OCI-M1 (cell line): ENCODE data around the gene FRMD5.
"Not testable (repeated sequence)": the region's sequence is repeated elsewhere in the genome, so short reads cannot be mapped to it uniquely, and the experiment has no call there.

Source experiments
- DNase-seq: peaks from one replicate; lab custom pipeline; 2025; lab: John Stamatoyannopoulos, UW

Gene FRMD5

DNA sequence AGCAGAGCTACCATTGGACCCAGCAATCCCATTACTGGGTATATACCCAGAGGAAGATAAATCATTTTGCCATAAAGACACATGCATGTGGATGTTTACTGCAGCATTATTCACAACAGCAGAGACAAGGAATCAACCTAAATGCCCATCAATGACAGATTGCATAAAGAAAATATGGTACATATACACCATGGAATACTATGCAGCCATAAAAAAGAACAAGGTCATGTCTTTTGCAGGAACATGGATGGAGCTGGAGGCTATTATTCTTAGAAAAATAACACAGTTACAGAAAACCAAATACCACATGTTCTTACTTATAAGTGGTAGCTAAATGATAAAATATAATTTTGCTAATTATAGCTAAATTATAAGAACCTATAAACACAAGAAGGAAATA lies 162.3 kb downstream of the FRMD5 start:
- DNase-seq: not testable (repeated sequence)

DNA sequence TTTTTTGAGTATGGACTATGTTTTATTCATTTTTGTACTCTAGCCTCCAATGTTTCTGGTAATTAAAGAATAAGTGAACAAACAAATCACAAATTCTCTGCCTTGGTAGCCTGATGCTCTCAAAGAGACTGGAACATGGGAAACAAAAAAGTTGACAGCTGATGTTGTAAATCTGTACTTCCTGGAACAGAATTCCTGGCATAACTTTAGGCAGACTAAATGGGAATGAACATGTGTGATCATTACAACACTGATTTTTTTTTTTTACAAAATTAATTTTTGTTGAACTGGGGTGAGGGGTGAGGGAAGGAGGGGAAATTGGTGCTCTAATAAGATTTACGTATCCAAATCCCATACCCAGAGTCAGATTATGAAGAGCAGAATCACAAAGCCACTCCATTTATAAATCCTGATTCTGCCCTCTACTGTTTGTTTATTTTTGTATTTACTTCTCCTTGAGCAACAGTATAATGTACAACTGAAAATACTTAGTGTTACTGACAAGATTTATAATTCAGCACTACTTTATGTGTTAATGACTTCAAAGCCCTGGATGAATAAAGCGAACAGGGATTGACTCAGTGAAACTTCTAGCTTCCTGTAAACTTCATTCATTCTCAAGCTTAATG lies 165.0 kb downstream of the FRMD5 start:
- no peak for DNase-seq

DNA sequence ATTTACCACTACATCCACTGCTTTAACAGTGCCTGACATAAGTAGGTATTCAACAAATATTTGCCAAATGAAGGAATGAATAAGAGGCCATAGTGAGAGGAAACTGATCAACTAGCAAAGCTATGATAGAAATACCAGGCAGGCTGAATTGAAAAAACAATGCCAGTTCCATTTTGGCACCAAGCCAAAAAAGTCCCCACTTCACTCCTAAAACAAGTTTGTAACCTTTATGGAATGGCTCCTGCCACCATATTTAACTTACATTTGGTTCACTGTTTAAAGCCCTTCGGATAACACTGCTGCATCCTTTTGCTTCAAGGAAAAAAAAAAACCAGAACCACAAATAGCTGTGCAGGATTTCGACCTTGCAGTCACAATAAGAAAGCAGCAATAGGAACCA lies 166.1 kb downstream of the FRMD5 start:
- no peak for DNase-seq

DNA sequence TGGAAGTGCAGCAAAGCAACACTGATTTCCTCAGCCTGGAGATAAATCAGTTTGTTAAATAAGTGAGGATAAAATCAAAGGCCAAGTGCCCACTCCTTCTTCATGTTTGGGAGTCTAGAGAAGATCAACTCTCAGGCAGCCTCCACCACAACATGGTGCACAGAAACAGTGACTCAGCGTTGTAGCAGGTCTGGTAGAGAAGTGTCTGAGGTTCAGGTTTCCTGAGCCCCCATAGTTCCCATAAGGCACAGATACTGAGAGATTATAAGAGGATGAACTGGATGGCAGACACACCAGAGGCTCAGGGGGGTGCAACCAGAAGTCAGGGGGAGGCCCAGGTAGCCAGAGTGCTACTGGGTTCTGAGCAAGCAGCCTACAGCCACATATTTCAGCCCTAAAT lies 166.7 kb downstream of the FRMD5 start:
- no peak for DNase-seq

DNA sequence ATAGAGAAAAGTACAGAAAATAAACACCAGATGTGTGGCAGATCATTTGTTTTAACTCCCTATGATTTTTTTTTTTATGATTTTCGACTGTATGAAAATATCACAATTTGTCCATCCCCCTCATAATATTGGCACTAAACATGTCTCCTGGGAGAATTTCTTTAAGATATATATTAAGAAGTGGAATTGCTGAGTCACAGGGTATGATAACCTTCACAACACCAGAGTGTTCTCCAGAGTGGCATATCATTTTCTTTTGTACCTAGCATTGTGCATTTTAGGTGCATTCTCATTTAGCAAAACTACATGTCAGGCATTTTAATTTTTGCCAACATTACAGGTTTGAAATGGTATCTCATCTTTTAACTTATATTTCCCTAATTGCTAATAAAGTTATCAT lies 170.9 kb downstream of the FRMD5 start:
- DNase-seq: no peak

DNA sequence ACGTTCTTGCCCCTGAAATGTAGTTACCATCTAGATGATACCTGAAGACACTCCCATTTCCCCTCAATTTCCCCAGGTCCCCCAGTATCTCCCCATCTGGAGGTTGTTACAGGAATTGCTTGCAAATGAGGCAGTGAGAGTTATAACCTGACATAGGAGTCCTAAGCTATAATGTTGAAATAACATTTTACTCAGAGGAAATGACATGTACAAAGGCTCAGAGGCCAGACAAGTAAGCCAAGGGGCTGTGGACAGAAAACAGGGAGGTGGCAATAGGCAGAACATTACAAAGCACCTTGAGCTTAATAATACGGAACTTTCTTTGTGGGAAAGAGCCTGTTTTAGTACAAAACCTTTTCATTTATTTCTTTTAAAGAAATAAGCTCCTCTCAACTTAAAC lies 171.9 kb downstream of the FRMD5 start:
- no peak for DNase-seq

DNA sequence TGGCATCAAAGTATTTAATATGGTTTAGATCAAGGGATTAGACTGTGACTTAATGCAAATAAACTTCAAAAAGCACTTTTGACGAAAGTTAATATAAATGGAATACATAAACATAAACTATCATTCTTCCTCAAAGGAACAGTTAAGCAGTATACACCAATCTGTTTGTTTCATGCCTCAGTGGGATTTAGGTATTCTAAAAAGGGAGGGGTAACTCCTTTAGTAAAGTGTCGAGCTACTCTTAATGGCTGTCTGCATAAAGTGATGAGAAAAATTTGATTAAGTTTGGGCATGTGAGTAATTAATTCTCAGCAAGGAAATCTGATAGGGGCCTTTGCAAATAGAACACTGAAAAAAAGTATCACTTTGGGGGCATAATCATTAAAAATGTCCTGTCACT lies 176.9 kb downstream of the FRMD5 start:
- DNase-seq: no peak

DNA sequence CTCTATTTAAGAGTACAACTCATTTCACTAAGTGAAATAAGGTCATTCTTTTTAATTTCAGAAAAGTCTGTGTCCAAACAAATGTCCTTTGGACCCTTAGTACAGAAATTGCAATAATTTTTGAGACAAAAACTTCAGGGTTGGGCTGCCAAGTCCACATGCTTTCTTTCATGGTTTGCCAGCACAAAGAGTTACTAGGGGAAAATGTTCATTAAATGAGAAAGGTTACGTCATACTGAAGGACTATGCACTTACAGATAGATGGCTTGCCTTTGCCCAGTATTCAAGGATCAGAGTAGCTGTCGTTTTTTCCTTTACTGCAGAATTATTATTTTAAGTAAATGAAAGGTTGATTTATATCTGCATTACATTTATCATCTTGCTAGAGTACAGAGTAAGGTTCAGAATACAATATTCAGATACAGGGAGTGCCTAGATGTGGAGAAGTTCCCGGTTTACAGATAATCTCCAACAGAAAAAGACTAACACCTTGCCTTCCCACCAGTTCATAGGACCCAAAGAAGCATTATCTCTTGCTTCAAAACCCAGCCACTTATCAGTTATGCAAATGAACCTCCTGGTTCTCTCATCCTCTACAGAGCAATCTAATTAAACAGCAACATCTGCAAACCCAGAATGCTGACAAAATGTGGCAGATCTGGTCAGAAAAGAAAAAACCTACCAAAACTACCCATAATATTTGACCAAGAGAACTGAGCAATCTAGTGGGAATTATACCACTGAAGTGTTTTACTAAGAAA lies 179.3 kb downstream of the FRMD5 start:
- peak; percentile 10 for DNase-seq

DNA sequence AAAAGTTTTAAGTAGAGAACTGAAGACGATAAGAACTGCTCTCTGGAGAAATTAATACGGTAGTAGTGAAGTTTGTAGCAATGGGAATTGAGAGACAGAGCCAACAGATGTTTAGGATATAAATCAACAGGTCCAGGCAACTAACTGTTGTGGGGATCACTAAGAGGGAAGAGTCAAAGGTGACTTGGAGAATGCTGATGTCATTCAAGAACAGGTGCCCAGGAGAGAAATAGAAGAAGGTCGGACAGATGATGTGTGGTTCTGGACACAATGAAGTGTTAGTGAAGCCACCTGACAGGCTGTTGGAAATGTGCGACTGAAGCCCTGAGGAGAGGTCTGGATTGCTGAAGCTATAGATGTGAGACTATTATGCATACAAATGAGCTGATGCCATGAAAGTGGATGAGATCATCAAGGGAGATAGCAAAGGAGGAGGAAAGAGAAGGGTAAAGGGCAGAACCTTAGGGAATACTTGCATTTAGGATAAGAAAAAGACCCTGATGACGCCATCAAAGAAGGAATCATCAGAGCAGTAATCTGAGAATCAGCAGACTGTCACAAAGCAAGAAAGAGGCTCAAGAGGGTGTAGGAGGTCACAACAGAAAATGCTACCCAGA lies 183.7 kb downstream of the FRMD5 start:
- no peak for DNase-seq

DNA sequence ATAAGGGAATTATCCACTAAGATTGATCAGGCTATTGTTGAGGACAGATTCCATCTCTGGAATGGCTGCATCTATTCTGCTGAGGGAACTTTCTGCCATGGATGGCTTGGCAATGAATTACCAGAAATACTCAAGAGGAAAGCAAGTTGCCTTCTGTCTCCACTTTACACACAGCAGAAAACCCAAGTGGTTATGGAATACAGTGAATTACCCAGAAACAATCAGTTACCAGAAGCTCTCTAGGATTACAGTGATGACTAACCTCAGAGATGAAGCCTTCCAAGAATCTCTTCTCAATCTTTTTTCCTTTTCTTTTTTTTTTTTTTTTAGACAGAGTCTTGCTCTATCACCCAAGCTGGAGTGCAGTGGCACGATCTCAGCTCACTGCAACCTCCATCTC lies 185.0 kb downstream of the FRMD5 start:
- no peak for DNase-seq

DNA sequence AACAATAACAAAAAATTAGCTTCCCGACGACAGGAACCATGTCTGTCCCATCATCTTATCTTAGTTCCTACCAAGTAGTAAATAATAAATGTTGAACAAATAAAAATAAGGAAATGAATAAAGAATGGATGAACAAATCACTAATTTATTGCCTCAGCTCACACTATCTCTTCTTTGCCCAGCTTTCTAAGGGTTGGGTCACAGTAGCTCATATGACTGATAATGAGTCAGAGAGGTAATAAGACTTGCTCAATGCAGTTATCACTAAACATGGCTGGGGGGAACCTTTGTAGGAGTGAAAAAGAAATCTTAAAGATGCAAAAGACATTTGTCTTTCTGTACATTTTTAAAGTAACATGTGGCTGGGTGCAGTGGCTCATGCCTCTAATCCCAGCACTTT lies 186.0 kb downstream of the FRMD5 start:
- peak; percentile 4 for DNase-seq

DNA sequence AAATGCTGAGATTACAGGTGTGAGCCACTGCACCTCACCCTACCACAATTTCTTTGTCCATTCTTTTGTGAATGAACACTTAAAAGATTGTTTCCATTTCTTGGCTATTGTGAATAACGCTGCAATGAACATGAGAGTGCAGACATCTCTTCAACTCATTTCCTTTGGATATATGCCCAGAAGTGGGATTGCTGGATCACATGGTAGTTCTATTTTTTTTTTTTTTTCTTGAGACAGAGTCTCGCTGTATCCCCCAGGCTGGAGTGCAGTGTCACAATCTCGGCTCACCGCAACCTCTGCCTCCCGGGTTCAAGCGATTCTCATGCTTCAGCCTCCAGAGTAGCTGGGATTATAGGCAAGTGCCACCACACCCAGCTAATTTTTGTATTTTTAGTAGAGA lies 194.8 kb downstream of the FRMD5 start:
- DNase-seq: not testable (repeated sequence)

DNA sequence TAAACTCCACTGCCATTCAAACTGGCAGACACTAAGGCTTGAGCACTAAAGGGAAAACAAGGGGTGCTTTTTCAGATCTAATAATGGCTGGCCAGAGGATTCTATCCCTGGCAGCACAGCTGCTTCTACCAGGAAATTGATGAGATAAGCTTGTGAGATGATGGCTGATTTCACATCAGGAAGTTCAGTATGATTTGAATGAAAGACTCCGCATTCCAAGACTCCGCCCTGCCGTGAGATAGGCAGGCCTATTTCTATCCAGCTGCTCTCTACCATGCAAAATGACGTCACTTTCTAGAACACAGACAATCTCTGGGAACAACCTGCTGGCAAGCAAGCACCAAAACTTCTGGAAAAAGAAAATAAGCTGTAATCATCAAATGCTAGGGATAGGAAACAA lies 196.5 kb downstream of the FRMD5 start:
- DNase-seq: no peak

DNA sequence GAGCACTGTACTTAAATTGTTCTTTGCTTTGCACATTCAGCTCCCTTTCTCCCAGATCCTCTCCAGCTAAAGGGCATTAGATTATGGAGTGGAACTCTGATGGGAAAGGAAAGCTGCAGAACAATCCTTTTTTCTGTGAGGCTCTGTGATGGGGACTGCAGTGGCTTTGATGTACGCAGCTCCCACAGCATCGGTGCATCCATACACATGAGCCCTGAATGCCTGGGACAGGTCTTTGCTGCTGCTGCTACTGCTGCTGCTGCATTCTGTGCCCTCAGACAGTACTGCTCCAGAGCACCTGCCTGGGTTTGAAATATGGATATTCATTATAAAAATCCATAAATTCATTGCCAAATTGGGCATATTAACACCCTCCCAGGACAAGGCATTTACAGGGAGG lies 203.9 kb downstream of the FRMD5 start:
- DNase-seq: no peak

DNA sequence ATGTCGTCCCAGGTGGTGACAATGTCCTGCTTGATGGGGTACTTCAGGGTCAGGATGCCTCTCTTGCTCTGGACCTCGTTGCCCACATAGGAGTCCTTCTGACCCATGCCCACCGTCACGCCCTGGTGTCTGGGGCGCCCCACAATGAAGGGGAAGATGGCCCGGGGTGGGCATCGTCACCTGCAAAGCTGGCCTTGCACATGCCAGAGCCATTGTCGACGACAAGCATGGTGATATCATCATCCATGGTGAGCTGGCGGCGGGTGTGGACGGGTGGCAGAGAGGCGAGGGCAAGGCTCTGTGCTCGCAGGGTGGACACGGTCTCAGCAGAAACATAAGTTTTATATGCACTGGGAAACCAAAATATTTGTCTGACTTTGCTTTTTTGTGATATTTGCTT lies 205.1 kb downstream of the FRMD5 start:
- DNase-seq: no peak

DNA sequence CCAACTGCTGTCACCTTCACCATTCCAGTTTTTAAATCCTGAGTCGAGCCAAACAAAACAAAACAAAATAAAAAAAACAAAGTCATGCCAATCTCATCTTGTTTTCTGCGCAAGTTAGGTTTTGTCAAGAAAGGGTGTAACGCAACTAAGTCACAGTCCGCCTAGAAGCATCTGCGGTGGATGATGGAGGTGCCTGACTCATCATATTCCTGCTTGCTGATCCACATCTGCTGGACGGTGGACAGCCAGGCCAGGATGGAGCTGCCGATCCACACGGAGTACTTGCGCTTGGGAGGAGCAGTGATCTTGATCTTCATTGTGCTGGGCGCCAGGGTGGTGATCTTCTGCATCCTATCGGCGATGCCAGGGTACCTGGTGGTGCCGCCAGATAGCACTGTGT lies 206.2 kb downstream of the FRMD5 start:
- DNase-seq: no peak

DNA sequence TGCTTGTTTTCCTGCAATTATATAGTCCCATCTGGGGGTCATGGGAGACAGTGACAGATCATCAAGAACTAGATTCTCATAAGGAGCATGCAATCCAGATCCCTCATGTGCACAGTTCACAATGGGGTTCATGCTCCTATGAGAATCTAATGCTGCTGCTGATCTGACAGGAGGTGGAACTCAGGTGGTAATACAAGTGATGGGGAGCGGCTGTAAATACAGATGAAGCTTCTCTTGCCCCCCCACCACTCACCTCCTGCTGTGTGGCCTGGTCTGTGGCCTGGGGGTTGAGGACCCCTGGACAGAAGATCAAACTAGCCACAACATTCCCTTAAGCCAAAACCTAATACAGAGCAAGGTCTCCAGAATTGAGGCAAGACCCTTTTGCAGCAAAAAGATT lies 207.1 kb downstream of the FRMD5 start:
- no peak for DNase-seq

DNA sequence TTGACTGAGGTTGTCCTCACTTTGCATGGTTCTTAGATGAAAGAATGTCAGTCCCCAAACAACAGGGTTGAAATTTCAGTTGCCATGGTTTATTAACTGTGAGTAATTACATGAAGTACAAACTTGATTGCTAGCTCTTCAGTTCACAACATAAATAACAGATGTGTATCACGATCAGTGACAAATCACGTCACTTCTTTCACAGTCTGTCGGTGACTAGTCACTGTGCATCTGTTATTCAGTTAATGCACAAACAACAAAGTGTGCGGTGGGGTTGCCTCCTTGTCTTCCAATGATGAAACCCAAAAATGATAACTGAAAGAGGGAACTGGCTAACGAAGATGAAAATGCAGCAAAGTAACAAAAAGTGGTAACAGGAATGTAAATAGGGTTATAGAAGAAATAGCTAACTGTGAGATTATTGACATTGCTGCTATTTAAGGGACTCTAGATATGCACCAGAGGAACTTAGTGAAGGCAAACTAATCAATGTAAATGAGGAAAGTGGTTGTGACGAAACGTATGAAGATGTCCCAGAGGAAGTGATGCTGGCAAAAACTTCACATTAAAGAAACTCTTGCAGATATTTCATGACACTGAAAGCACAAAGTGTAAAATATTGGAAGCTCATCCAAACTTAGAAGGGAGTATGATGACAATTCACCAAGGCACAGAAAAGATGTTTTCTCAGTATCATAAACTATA lies 208.9 kb downstream of the FRMD5 start:
- no peak for DNase-seq

DNA sequence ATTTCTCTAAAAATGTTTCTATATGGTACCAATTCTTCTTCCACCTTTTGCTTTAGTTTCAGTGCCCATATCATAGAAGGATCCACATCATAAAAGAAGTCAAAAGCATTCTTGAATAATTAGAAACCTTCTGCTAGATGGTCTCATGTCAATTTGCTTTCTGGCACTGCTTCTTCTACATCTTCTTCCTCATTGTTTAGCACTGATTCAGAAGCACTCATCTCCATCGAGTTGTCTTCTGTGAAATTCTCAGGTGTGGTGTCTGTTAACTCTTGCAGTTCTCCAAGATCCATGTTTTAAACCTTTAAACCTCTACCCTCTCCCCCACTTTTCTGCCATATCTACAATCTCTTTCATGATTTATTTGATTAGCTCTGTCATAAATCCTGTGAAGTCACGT lies 213.5 kb downstream of the FRMD5 start:
- no peak for DNase-seq

DNA sequence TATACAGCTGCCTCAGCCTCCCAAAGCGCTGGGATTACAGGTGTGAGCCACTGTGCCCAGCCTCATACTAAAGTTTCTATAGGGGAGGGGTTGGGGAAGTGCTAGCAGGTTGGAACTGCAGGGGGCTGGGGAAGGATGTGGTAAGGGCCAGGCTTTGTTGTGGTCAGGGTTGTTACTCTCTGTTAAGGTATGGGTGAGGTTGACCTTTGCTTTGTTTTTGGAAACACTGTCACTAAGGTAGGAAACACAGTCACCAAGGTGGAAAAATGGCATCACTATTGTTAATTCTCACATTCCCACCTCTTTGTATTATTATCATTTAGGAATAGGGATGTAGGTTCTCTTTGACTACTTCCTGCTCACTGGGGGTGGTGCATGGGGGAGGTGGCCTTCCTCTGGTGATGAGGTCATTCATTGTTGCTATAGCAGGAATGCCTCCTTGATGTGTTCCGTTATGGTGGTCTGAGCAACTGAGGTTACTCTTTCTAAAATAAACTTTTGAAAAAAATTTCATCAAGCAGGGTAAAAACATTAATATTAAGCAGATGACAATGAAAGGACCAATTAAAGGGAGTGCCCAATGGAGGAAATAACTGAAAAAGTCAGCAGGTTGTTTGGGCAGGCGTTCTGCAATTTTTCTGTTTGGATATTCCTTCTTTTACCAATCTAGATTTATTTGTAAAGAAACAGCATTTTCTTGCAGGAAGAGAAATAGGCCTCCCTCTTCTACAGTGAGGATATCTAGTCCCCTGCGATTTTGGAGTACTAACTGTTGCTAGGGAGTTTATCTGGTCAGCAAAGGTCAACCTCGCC lies 217.8 kb downstream of the FRMD5 start:
- DNase-seq: no peak

DNA sequence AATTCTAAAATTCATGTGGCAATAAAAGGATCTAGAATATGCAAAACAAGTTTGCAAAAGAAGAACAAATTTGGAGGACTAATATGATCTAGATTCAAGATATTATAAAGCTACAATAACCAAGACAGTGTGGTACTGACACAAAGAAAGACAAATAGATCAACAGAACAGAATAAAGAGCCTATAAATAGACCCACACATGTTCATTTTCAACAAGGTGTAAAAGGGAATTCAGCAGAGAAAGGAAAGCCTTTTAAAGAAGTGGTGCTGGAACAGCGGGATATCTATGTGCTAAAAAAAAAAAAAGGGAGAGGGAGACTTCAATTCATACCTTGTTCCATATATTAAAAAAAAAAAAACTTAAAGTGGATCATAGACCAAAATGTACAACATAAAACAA lies 219.3 kb downstream of the FRMD5 start:
- DNase-seq: no peak

DNA sequence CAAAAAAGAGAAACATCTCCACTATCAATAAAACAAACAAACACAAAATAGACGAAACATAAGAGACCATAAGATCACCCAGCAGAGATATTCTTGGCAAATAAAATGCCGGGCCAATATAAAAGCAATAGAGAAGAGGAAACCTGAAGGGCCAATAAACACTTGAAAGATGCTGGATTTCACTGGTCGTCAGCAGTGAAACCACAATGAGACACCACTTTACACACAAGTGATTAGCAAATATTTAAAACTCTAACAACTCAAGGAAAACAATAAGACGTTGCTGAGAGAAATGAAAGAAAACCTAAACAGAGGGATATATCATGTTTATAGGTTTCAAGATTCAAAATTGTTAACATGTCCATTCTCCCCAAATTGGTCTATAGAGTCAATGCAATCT lies 219.7 kb downstream of the FRMD5 start:
- DNase-seq: no peak
